Sigmoid colon (tissue), 4 donors: ENCODE measurements around the gene OR11H7.

Experiments
- CTCF ChIP-seq, 4 experiments: fragments of 450-650 bp in 3 of 4; fragments of 200-600 bp in 1 of 4; IDR thresholded peaks; one replicate each; pipeline ENCODE4 v1.5.1; 2016 to 2019; ENCODE audit warnings: antibody characterized with exemption in 4 of 4, mild to moderate bottlenecking in 3 of 4, moderate library complexity in 2 of 4
- EP300 ChIP-seq, 4 donors: sonication (generic); formaldehyde crosslinking; IDR thresholded peaks; one replicate each; pipeline ENCODE4 v1.6.1; 2017; ENCODE audit warnings: antibody characterized with exemption in 4 of 4

GRCh38 chr14:20209595-20209994, 19.2 kb upstream of the OR11H7 start:
- TF ChIP-seq CTCF (IDR thresholded peaks at IDR 0.05) (no peak), EP300 (IDR thresholded peaks at IDR 0.05) (no peak)
